Astrocyte (in vitro differentiated cells and primary cell): Measurements from ENCODE around the gene COX19.

Experiments
- CTCF ChIP-seq: IDR thresholded peaks from 2 replicates; pipeline ENCODE4 v1.5.1; 2011; ENCODE audit warnings: low read depth, mild to moderate bottlenecking, inconsistent platforms, low read length, moderate library complexity; ENCODE audit not compliant: insufficient read depth
- EZH2 ChIP-seq: IDR thresholded peaks from 2 replicates; pipeline ENCODE4 v1.6.1; 2012; ENCODE audit warnings: mild to moderate bottlenecking, low read length, inconsistent platforms; ENCODE audit not compliant: insufficient read depth

DNA sequence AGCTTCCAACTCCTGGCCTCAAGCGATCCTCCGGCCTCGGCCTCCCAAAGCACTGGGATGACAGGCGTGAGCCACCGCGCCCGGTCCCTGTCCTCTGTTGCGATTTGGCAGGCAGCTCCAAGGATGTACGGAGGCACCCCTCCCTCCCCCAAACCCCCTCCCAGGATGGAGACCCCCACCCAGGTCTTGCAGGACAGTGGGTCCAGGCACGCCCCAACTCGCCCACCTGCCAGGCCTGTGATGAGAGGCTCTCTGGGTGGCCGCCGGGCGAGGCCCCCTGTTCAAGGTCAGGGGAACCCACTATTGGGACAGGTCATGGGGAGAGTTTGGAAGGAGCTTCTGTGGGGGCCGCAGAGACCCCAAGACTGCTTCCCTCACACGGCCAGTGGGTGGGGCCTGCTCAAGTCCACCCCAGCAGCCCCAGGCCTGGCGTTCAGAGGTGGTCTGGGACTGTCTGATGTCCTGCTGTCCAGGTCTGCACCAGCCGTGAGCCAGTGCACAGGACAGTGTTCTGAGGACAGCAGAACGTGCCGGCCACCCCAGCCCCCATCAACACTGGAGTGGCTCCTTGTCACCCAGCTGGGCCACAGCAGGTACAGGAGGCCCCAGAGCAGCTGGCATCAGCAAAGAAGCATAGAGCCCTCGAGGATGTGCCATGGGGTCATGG, 23.3 kb downstream of the COX19 start:
- TF ChIP-seq EZH2 (no peak), CTCF (no peak)
